Ectodermal cell (in vitro differentiated cells): ENCODE results near the gene RPRD1A. TPM values are rescaled to one million over a fixed set of nuclear protein-coding genes. Genes with fewer than 3 reads are reported as not detected.
"Not testable (repeated sequence)": the region's sequence is repeated elsewhere in the genome, so short reads cannot be mapped to it uniquely, and the experiment has no call there.

Experiments
- H3K27ac ChIP-seq: 2 replicates; pipeline ENCODE4 v1.7.0; 2013; ENCODE audit warnings: mild to moderate bottlenecking, low read depth, low read length; ENCODE audit not compliant: insufficient read depth, poor library complexity, severe bottlenecking
- H3K27me3 ChIP-seq: 2 replicates; pipeline ENCODE4 v1.7.0; 2013; ENCODE audit warnings: mild to moderate bottlenecking, low read length; ENCODE audit not compliant: insufficient read depth, control insufficient read depth, poor library complexity, severe bottlenecking
- H3K36me3 ChIP-seq: one replicate; pipeline ENCODE4 v1.7.0; 2013; ENCODE audit warnings: low read length; ENCODE audit not compliant: control insufficient read depth, insufficient read depth
- H3K4me1 ChIP-seq: one replicate; pipeline ENCODE4 v1.7.0; 2013; ENCODE audit warnings: low read length; ENCODE audit not compliant: control insufficient read depth, insufficient read depth
- H3K4me3 ChIP-seq: 2 replicates; pipeline ENCODE4 v1.7.0; 2013; ENCODE audit warnings: low read depth, low read length, control low read depth; ENCODE audit not compliant: insufficient read depth
- H3K9me3 ChIP-seq: 2 replicates; pipeline ENCODE4 v1.7.0; 2013; ENCODE audit warnings: mild to moderate bottlenecking, low read length, moderate library complexity; ENCODE audit not compliant: control insufficient read depth
- WGBS, 2 experiments: methylation state at CpG; one replicate each; pipeline ENCODE4 v1.1.7; 2013; ENCODE audit warnings: missing lambda C conversion rate in 2 of 2; 5-methylcytosine and 5-hydroxymethylcytosine counted together
- polyA plus RNA-seq, 4 experiments: library from polyadenylated mRNA; stranded (reverse); fragments of 50-300 nt; gene quantifications; one replicate each; pipeline ENCODE4 v1.2.3, GENCODE V29; 2013

The RPRD1A gene
- polyA plus RNA-seq (2013, experiment 1 of 4): 119 TPM
- 124 TPM for polyA plus RNA-seq (2013, experiment 2 of 4)
- 83.8 TPM for polyA plus RNA-seq (2013, experiment 3 of 4)
- polyA plus RNA-seq (2013, experiment 4 of 4): 93.9 TPM

- H3K27ac ChIP-seq: peak within 1 kb of the TSS; percentile 83
- 1 to 2% methylated on average over 66 of the region's 66 CpGs for WGBS, 2 experiments
- no peaks in the 10 kb centered on the region for H3K36me3 ChIP-seq
- H3K9me3 ChIP-seq: no peaks in the 10 kb centered on the region
- no peaks in the 10 kb centered on the region for H3K27me3 ChIP-seq
- no peaks in the 10 kb centered on the region for H3K4me1 ChIP-seq
- peak within 1 kb of the TSS; percentile 98 for H3K4me3 ChIP-seq
Observed at GRCh38 chr18:36067055-36067957, at the start of gene RPRD1A. Gene RPRD1A (minus strand): TSS chr18:36067559. CDS start chr18:36067404, 155 bp downstream.

- not testable (repeated sequence) for H3K27ac ChIP-seq, H3K4me3 ChIP-seq, H3K9me3 ChIP-seq, H3K4me1 ChIP-seq, H3K27me3 ChIP-seq
- 92 to 95% methylated on average over 11 of the region's 11 CpGs for WGBS, 2 experiments
- peaks cover 57% of the 10 kb centered on the region for H3K36me3 ChIP-seq
Observed at GRCh38 chr18:36116771-36117170, 49.4 kb upstream of the RPRD1A start.

GRCh38 chr18:36114738-36115137 lies 47.4 kb upstream of the RPRD1A start:
- 80 to 100% methylated on average over 1 of the region's 1 CpG for WGBS, 2 experiments
- Histone ChIP-seq H3K4me3 (no peak overlapping the region), H3K9me3 (no peaks in the 10 kb centered on the region), H3K36me3 (peaks cover 53% of the 10 kb centered on the region), H3K4me1 (no peaks in the 10 kb centered on the region), H3K27me3 (no peaks in the 10 kb centered on the region), H3K27ac (no peak overlapping the region)

- Histone ChIP-seq H3K4me1 (no peaks in the 10 kb centered on the region), H3K36me3 (peaks cover 53% of the 10 kb centered on the region), H3K27me3 (no peaks in the 10 kb centered on the region), H3K9me3 (no peaks in the 10 kb centered on the region), H3K27ac (no peak overlapping the region), H3K4me3 (no peak overlapping the region)
- WGBS, 2 experiments: 98% methylated on average over 4 of the region's 4 CpGs
Observed at GRCh38 chr18:36114251-36114650, 46.9 kb upstream of the RPRD1A start.

GRCh38 chr18:36112302-36112701 lies 44.9 kb upstream of the RPRD1A start:
- Histone ChIP-seq H3K27ac (no peak overlapping the region), H3K9me3 (no peaks in the 10 kb centered on the region), H3K27me3 (no peaks in the 10 kb centered on the region), H3K36me3 (peaks cover 42% of the 10 kb centered on the region), H3K4me3 (no peak overlapping the region), H3K4me1 (no peaks in the 10 kb centered on the region)

- no peaks in the 10 kb centered on the region for H3K9me3 ChIP-seq
- peaks cover 31% of the 10 kb centered on the region for H3K36me3 ChIP-seq
- 100% methylated on average over 1 of the region's 1 CpG for WGBS, 2 experiments
Observed at GRCh38 chr18:36109737-36110136, 42.4 kb upstream of the RPRD1A start.

GRCh38 chr18:36108601-36109000 lies 41.2 kb upstream of the RPRD1A start:
- Histone ChIP-seq H3K4me1 (no peaks in the 10 kb centered on the region), H3K36me3 (peaks cover 25% of the 10 kb centered on the region), H3K27me3 (no peaks in the 10 kb centered on the region), H3K9me3 (no peaks in the 10 kb centered on the region), H3K27ac (no peak overlapping the region), H3K4me3 (no peak overlapping the region)
- WGBS, 2 experiments: 86 to 93% methylated on average over 1 of the region's 5 CpGs

More at GRCh38 chr18:36109737-36110136, 42.4 kb upstream of the RPRD1A start:
- Histone ChIP-seq H3K4me1 (no peaks in the 10 kb centered on the region), H3K27ac (no peak overlapping the region), H3K27me3 (no peaks in the 10 kb centered on the region), H3K4me3 (no peak overlapping the region)

GRCh38 chr18:36108196-36108595 lies 40.8 kb upstream of the RPRD1A start:
- Histone ChIP-seq H3K4me1 (no peaks in the 10 kb centered on the region), H3K9me3 (no peaks in the 10 kb centered on the region), H3K27me3 (no peaks in the 10 kb centered on the region), H3K27ac (no peak overlapping the region), H3K4me3 (no peak overlapping the region), H3K36me3 (peaks cover 23% of the 10 kb centered on the region)
- WGBS, 2 experiments: 50% methylated on average over 2 of the region's 2 CpGs; no CpG with 5 or more reads in 1 of the 2 experiments

GRCh38 chr18:36107477-36107876 lies 40.1 kb upstream of the RPRD1A start:
- Histone ChIP-seq H3K4me1 (no peaks in the 10 kb centered on the region), H3K9me3 (no peaks in the 10 kb centered on the region), H3K4me3 (no peak overlapping the region), H3K27ac (no peak overlapping the region), H3K36me3 (peaks cover 16% of the 10 kb centered on the region), H3K27me3 (no peaks in the 10 kb centered on the region)

- H3K4me1 ChIP-seq: no peaks in the 10 kb centered on the region
- H3K27ac ChIP-seq: no peak overlapping the region
- no peaks in the 10 kb centered on the region for H3K9me3 ChIP-seq
- no peaks in the 10 kb centered on the region for H3K36me3 ChIP-seq
- WGBS, 2 experiments: 84 to 91% methylated on average over 2 of the region's 2 CpGs
- no peak overlapping the region for H3K4me3 ChIP-seq
- H3K27me3 ChIP-seq: no peaks in the 10 kb centered on the region
Observed at GRCh38 chr18:36104749-36105148, 37.4 kb upstream of the RPRD1A start.
